Liver (tissue), 9 donors: Measurements from ENCODE around the gene ADGRV1. TPM values are rescaled to one million over a fixed set of nuclear protein-coding genes. Genes with fewer than 3 reads are reported as not detected.

Experiments
- DNase-seq: peaks from one replicate; pipeline ENCODE4 v3.0.0-alpha.2; 2017; ENCODE audit warnings: low spot score
- H3K27ac ChIP-seq, 2 donors: one replicate each; pipeline ENCODE4 v1.7.0; 2013; ENCODE audit warnings: inconsistent platforms in 2 of 2, low read length in 2 of 2, control low read depth in 1 of 2, low read depth in 1 of 2, mild to moderate bottlenecking in 1 of 2
- H3K27me3 ChIP-seq, 4 donors: one replicate each; pipeline versions ENCODE4 v1.6.1 to v1.7.0; 2013; ENCODE audit warnings: low read length in 3 of 4, inconsistent platforms in 1 of 4, mild to moderate bottlenecking in 1 of 4, moderate library complexity in 1 of 4; ENCODE audit not compliant: control insufficient read depth in 4 of 4, insufficient read depth in 4 of 4
- H3K36me3 ChIP-seq, 4 donors: one replicate each; pipeline versions ENCODE4 v1.6.1 to v1.7.0; 2013; ENCODE audit warnings: low read length in 3 of 4, mild to moderate bottlenecking in 3 of 4, low read depth in 1 of 4, moderate library complexity in 1 of 4; ENCODE audit not compliant: control insufficient read depth in 4 of 4, insufficient read depth in 3 of 4
- H3K4me1 ChIP-seq, 4 donors: one replicate each; pipeline versions ENCODE4 v1.6.1 to v1.7.0; 2013; ENCODE audit warnings: low read length in 3 of 4, mild to moderate bottlenecking in 3 of 4, moderate library complexity in 1 of 4; ENCODE audit not compliant: control insufficient read depth in 4 of 4, insufficient read depth in 4 of 4
- H3K4me3 ChIP-seq, 3 donors: one replicate each; pipeline versions ENCODE4 v1.6.1 to v1.7.0; 2013; ENCODE audit warnings: low read length in 3 of 3, control low read depth in 1 of 3, low read depth in 1 of 3, mild to moderate bottlenecking in 1 of 3
- H3K9ac ChIP-seq, 2 donors: one replicate each; pipeline ENCODE4 v1.7.0; 2013; ENCODE audit warnings: low read length in 2 of 2, mild to moderate bottlenecking in 2 of 2, moderate library complexity in 2 of 2, control low read depth in 1 of 2, low read depth in 1 of 2
- H3K9me3 ChIP-seq, 4 donors: one replicate each; pipeline versions ENCODE4 v1.6.1 to v1.7.0; 2013; ENCODE audit warnings: low read length in 3 of 4; ENCODE audit not compliant: control insufficient read depth in 4 of 4
- EGR1 ChIP-seq, 2 donors: IDR thresholded peaks; 2 replicates each; pipeline ENCODE4 v1.6.1; 2016 to 2018; ENCODE audit warnings: antibody characterized with exemption in 2 of 2, low read depth in 2 of 2
- FOXA1 ChIP-seq: IDR thresholded peaks from 2 replicates; pipeline ENCODE4 v1.6.1; 2016; ENCODE audit warnings: antibody characterized with exemption
- FOXA2 ChIP-seq: IDR thresholded peaks from 2 replicates; pipeline ENCODE4 v1.6.1; 2016; ENCODE audit warnings: antibody characterized with exemption
- GABPA ChIP-seq, 2 donors: IDR thresholded peaks in 1 of 2; conservative IDR thresholded peaks in 1 of 2; 2 replicates each; pipeline ENCODE4 v1.6.1; 2016; ENCODE audit warnings: antibody characterized with exemption in 2 of 2, mild to moderate bottlenecking in 1 of 2, moderate library complexity in 1 of 2
- HNF4A ChIP-seq, 2 donors: conservative IDR thresholded peaks; 2 replicates each; pipeline ENCODE4 v1.6.1; 2016; ENCODE audit warnings: antibody characterized with exemption in 2 of 2, mild to moderate bottlenecking in 2 of 2
- HNF4G ChIP-seq: IDR thresholded peaks from 2 replicates; pipeline ENCODE4 v1.6.1; 2016; ENCODE audit warnings: antibody characterized with exemption
- JUND ChIP-seq, 2 donors: IDR thresholded peaks; 2 replicates each; pipeline ENCODE4 v1.6.1; 2016; ENCODE audit warnings: antibody characterized with exemption in 2 of 2
- NR2F2 ChIP-seq: IDR thresholded peaks from 2 replicates; pipeline ENCODE4 v1.6.1; 2016; ENCODE audit warnings: antibody characterized with exemption
- RAD21 ChIP-seq, 2 donors: IDR thresholded peaks; 2 replicates each; pipeline ENCODE4 v1.6.1; 2016; ENCODE audit warnings: antibody characterized with exemption in 2 of 2, mild to moderate bottlenecking in 2 of 2
- RXRA ChIP-seq, 2 donors: IDR thresholded peaks; 2 replicates each; pipeline ENCODE4 v1.6.1; 2017 to 2018; ENCODE audit warnings: antibody characterized with exemption in 2 of 2, mild to moderate bottlenecking in 1 of 2
- SP1 ChIP-seq: IDR thresholded peaks from 2 replicates; pipeline ENCODE4 v1.6.1; 2018; ENCODE audit warnings: antibody characterized with exemption, mild to moderate bottlenecking
- TAF1 ChIP-seq: conservative IDR thresholded peaks from 2 replicates; pipeline ENCODE4 v1.6.1; 2016; ENCODE audit warnings: antibody characterized with exemption, mild to moderate bottlenecking
- YY1 ChIP-seq: IDR thresholded peaks from 2 replicates; pipeline ENCODE4 v1.6.1; 2016; ENCODE audit warnings: antibody characterized with exemption, mild to moderate bottlenecking
- WGBS: extraction: QIAGEN DNeasy Blood & Tissue Kit; methylation state at CpG from one replicate; pipeline ENCODE4 v1.1.7; 2013; 5-methylcytosine and 5-hydroxymethylcytosine counted together
- polyA plus RNA-seq, 2 donors: library from polyadenylated mRNA; stranded (reverse) in 1 of 2; unstranded in 1 of 2; fragments of 200-250 nt in 1 of 2; fragments of >200 nt in 1 of 2; fragmentation: Nextera tagmentation in 1 of 2; extraction: Ambion mirVana in 1 of 2; gene quantifications; one replicate each; pipeline versions ENCODE4 v1.2.1 to v1.2.3, GENCODE V29; 2013 to 2015
- total RNA-seq, 2 donors: library from RNA; depleted of rRNA; stranded (reverse); fragments of >200 nt; gene quantifications; one replicate each; pipeline ENCODE4 v1.2.3, GENCODE V29; 2014
- TF ChIP-seq, protein P1 (sequence below): fragments of 150-350 bp; IDR thresholded peaks from 2 replicates; pipeline ENCODE4 v1.5.1; 2017; ENCODE audit warnings: improper control_type of control experiment, low read depth, low read length; ENCODE audit not compliant: missing input control
- TF ChIP-seq, protein P2 (sequence below): IDR thresholded peaks from 2 replicates; pipeline ENCODE4 v1.6.1; 2016; ENCODE audit warnings: antibody characterized with exemption
- TF ChIP-seq, protein P3 (sequence below): IDR thresholded peaks from 2 replicates; pipeline ENCODE4 v1.6.1; 2016; ENCODE audit warnings: antibody characterized with exemption
- TF ChIP-seq, protein P4 (sequence below): IDR thresholded peaks from 2 replicates; pipeline ENCODE4 v1.6.1; 2016; ENCODE audit warnings: antibody characterized with exemption, mild to moderate bottlenecking
- TF ChIP-seq, protein P5 (sequence below): IDR thresholded peaks from 2 replicates; pipeline ENCODE4 v1.6.1; 2016; ENCODE audit warnings: antibody characterized with exemption
- donor health status: healthy.
- donor health status: healthy.
- donor health status: healthy.
- donor health status: healthy.
- donor health status: healthy.

ADGRV1 gene
- total and polyA plus RNA-seq, 4 donors: 5.1 to 15.5 (median 9.6) TPM

DNA sequence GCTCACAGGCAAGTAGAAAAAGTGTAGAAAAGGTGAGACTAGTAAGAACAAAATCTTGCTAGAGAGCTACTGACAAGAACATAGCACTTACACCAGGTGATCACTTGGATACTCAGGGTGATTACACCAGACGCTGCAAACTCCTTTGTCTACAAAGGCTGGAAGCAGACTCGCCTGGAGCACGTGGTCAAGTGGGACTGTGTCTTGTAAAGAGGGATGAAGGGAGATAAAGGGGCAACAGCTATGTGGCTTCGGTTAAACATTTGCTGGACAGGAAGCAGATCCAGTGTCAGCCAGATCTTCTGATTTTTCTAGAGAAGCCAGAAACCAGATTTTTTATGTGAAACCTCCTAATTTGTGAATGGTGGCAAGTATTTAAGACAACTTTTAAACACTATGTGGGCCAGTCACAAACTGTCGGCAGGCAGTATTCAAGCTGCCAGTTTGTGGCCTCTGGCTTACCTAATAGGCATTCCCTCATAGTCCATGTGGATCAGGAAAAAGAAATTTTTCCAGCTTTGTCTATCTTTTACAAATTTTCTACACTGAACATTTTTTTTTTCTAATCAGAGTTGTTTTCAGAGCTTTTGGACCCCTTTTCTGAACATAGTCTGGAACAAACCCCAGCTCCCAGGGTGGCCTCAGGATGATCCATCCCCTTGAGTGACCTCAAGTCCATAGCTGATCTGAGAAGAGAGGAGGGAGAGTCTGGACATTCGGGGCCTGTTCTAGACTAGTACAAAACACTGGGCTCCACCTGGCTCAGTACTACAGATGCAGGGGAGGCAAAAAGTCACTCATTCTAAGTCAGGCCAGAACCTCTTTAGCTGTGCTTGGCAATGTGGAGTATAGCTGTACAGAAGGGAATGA, 561.6 kb downstream of the ADGRV1 start:
- H3K27me3 ChIP-seq: no peaks in the 10 kb centered on the region
- WGBS: 82% methylated on average over 6 of the region's 6 CpGs
- no peak overlapping the region for H3K9ac ChIP-seq
- H3K27ac ChIP-seq: peak overlapping the region in 1 of 2 donors; percentile 0
- no peak overlapping the region for H3K4me3 ChIP-seq
- no peaks in the 10 kb centered on the region for H3K9me3 ChIP-seq
- no peak for DNase-seq
- no peaks in the 10 kb centered on the region for H3K36me3 ChIP-seq
- no peaks in the 10 kb centered on the region for H3K4me1 ChIP-seq
- TF ChIP-seq RXRA (IDR thresholded peaks at IDR 0.05) (peak; percentile 10 to 32), FOXA1 (no peak)

DNA sequence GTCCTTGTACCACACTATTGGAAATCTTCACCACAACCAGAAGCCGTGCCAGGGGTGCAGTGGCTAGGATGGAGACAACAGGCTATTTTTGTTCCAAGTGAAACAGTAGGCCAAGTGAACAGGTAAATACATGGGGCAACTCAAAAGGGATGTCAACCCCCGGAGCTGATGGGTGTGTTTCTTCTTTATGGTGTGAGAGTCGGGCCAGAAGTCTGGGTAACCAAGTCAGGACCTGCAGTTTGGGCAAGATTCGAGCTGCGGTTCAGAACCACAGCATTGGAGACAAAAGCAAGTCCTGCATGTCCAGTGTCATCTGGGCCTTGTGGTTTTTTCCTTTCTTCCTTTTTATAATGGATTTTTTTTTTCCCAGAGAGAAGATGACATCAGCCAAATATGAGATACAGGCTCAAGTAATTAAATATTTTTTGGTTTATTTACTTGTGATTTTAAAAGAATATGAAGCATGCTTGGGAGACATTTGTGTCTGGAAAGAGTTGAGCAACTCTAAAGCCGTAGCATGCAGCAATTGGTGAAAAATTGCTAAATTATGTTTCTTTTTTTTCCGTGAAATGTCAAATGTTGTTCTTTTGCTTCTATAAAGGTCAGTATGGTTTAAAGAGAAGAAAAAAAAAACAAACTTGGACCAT, 562.9 kb downstream of the ADGRV1 start:
- no peaks in the 10 kb centered on the region for H3K27me3 ChIP-seq
- H3K36me3 ChIP-seq: no peaks in the 10 kb centered on the region
- H3K4me3 ChIP-seq: no peak overlapping the region
- H3K9ac ChIP-seq: no peak overlapping the region
- no peaks in the 10 kb centered on the region for H3K4me1 ChIP-seq
- WGBS: 94% methylated on average over 7 of the region's 7 CpGs
- TF ChIP-seq FOXA2 (no peak), RXRA (IDR thresholded peaks at IDR 0.05) (no peak), FOXA1 (no peak), EGR1 (IDR thresholded peaks at IDR 0.05; ENCODE audit: low read depth in 2 of 2) (no peak)
- no peak overlapping the region for H3K27ac ChIP-seq
- DNase-seq: no peak
- H3K9me3 ChIP-seq: no peaks in the 10 kb centered on the region

DNA sequence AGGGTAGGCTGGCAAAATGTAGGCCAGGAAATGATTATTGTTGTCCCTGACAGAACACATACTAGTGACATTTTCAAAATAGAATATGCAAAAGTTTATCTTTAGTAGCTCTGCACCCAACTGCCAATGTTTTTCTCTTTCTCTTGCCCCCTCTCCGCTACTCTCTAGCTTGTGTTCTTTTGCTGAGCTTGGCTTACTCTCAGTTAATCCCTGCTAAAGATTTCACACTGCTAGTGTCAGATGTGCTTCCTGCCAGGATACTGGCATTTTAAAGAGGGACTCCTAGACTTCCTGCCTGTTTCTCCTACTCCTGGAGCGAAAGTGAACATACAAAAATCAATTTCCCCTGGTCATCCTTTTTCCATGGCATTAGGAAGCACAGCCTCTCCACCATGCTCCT, 564.1 kb downstream of the ADGRV1 start:
- no peaks in the 10 kb centered on the region for H3K36me3 ChIP-seq
- H3K9ac ChIP-seq: no peak overlapping the region
- H3K4me3 ChIP-seq: no peak overlapping the region
- WGBS: 81% methylated on average over 2 of the region's 2 CpGs
- no peaks in the 10 kb centered on the region for H3K27me3 ChIP-seq
- TF ChIP-seq YY1 (no peak), HNF4A (conservative IDR thresholded peaks at IDR 0.05) (no peak), NR2F2 (no peak), RAD21 (IDR thresholded peaks at IDR 0.05) (no peak), SP1 (no peak), JUND (IDR thresholded peaks at IDR 0.05) (no peak), FOXA2 (no peak), RXRA (IDR thresholded peaks at IDR 0.05) (no peak), EGR1 (IDR thresholded peaks at IDR 0.05; ENCODE audit: low read depth in 2 of 2) (no peak), GABPA (IDR thresholded peaks at IDR 0.05 in 1 of 2, conservative IDR thresholded peaks at IDR 0.05 in 1 of 2) (no peak), HNF4G (no peak), TAF1 (no peak)
- TF ChIP-seq, protein P1, sequence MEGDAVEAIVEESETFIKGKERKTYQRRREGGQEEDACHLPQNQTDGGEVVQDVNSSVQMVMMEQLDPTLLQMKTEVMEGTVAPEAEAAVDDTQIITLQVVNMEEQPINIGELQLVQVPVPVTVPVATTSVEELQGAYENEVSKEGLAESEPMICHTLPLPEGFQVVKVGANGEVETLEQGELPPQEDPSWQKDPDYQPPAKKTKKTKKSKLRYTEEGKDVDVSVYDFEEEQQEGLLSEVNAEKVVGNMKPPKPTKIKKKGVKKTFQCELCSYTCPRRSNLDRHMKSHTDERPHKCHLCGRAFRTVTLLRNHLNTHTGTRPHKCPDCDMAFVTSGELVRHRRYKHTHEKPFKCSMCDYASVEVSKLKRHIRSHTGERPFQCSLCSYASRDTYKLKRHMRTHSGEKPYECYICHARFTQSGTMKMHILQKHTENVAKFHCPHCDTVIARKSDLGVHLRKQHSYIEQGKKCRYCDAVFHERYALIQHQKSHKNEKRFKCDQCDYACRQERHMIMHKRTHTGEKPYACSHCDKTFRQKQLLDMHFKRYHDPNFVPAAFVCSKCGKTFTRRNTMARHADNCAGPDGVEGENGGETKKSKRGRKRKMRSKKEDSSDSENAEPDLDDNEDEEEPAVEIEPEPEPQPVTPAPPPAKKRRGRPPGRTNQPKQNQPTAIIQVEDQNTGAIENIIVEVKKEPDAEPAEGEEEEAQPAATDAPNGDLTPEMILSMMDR: no peak
- TF ChIP-seq, protein P2, sequence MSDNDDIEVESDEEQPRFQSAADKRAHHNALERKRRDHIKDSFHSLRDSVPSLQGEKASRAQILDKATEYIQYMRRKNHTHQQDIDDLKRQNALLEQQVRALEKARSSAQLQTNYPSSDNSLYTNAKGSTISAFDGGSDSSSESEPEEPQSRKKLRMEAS: no peak
- TF ChIP-seq, protein P3, sequence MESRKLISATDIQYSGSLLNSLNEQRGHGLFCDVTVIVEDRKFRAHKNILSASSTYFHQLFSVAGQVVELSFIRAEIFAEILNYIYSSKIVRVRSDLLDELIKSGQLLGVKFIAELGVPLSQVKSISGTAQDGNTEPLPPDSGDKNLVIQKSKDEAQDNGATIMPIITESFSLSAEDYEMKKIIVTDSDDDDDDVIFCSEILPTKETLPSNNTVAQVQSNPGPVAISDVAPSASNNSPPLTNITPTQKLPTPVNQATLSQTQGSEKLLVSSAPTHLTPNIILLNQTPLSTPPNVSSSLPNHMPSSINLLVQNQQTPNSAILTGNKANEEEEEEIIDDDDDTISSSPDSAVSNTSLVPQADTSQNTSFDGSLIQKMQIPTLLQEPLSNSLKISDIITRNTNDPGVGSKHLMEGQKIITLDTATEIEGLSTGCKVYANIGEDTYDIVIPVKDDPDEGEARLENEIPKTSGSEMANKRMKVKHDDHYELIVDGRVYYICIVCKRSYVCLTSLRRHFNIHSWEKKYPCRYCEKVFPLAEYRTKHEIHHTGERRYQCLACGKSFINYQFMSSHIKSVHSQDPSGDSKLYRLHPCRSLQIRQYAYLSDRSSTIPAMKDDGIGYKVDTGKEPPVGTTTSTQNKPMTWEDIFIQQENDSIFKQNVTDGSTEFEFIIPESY: no peak
- TF ChIP-seq, protein P4, sequence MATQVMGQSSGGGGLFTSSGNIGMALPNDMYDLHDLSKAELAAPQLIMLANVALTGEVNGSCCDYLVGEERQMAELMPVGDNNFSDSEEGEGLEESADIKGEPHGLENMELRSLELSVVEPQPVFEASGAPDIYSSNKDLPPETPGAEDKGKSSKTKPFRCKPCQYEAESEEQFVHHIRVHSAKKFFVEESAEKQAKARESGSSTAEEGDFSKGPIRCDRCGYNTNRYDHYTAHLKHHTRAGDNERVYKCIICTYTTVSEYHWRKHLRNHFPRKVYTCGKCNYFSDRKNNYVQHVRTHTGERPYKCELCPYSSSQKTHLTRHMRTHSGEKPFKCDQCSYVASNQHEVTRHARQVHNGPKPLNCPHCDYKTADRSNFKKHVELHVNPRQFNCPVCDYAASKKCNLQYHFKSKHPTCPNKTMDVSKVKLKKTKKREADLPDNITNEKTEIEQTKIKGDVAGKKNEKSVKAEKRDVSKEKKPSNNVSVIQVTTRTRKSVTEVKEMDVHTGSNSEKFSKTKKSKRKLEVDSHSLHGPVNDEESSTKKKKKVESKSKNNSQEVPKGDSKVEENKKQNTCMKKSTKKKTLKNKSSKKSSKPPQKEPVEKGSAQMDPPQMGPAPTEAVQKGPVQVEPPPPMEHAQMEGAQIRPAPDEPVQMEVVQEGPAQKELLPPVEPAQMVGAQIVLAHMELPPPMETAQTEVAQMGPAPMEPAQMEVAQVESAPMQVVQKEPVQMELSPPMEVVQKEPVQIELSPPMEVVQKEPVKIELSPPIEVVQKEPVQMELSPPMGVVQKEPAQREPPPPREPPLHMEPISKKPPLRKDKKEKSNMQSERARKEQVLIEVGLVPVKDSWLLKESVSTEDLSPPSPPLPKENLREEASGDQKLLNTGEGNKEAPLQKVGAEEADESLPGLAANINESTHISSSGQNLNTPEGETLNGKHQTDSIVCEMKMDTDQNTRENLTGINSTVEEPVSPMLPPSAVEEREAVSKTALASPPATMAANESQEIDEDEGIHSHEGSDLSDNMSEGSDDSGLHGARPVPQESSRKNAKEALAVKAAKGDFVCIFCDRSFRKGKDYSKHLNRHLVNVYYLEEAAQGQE: no peak
- TF ChIP-seq, protein P5, sequence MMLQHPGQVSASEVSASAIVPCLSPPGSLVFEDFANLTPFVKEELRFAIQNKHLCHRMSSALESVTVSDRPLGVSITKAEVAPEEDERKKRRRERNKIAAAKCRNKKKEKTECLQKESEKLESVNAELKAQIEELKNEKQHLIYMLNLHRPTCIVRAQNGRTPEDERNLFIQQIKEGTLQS: no peak
- no peaks in the 10 kb centered on the region for H3K9me3 ChIP-seq
- DNase-seq: no peak
- no peak overlapping the region for H3K27ac ChIP-seq
- no peaks in the 10 kb centered on the region for H3K4me1 ChIP-seq
